ENCODE results near the gene YARS1. TPM values are rescaled to one million over a fixed set of nuclear protein-coding genes. Genes with fewer than 3 reads are reported as not detected.

Gene YARS1
- total and polyA plus RNA-seq, 3 experiments from 2014 or later: 131 to 219 (median 205) TPM

- Histone ChIP-seq H3K36me3 (ENCODE audit: insufficient read depth, low read length) (no peaks in the 10 kb centered on the region), H3K4me3 (ENCODE audit: low read length) (no peak overlapping the region), H3K9me3 (ENCODE audit: low read length) (no peaks in the 10 kb centered on the region), H3K4me1 (ENCODE audit: insufficient read depth, low read length) (peaks cover 11% of the 10 kb centered on the region), H3K27me3 (ENCODE audit: insufficient read depth, low read length, poor library complexity, severe bottlenecking) (no peaks in the 10 kb centered on the region), H3K27ac (ENCODE audit: low read depth, low read length) (no peak overlapping the region)
- H3K4me3 Mint-ChIP-seq: no peak overlapping the region
- H3K9me3 Mint-ChIP-seq: no peaks in the 10 kb centered on the region
- CTCF ChIA-PET: interaction anchor here (0.6 to 4.8 kb wide), 3 partner anchors 16 to 39 kb away, joined by 3 to 23 read pairs (median 4); no protein-coding TSS in a partner anchor
- H3K4me1 Mint-ChIP-seq: peaks cover 13 to 21% (median 17%) of the 10 kb centered on the region in 3 donors
- peak overlapping the region in 1 of 8 donors; percentile 68 for H3K27ac Mint-ChIP-seq
- H3K36me3 Mint-ChIP-seq: no peaks in the 10 kb centered on the region
- peaks cover 2 to 3% of the 10 kb centered on the region in 2 donors for H3K27me3 Mint-ChIP-seq
- no peak for DNase-seq
- POLR2A ChIA-PET: no interaction called here
These were observed 87.7 kb downstream of the YARS1 start for GRCh38 chr1:32729254-32730046.

- H3K27ac Mint-ChIP-seq: no peak overlapping the region
- POLR2A ChIA-PET: interaction anchor here (0.6 kb wide), 1 partner anchor 11 kb away, joined by 9 read pairs; no protein-coding TSS in a partner anchor
- Histone ChIP-seq H3K9me3 (ENCODE audit: low read length) (no peaks in the 10 kb centered on the region), H3K4me1 (ENCODE audit: insufficient read depth, low read length) (peaks cover 11% of the 10 kb centered on the region), H3K27ac (ENCODE audit: low read depth, low read length) (no peak overlapping the region), H3K4me3 (ENCODE audit: low read length) (no peak overlapping the region), H3K36me3 (ENCODE audit: insufficient read depth, low read length) (no peaks in the 10 kb centered on the region), H3K27me3 (ENCODE audit: insufficient read depth, low read length, poor library complexity, severe bottlenecking) (no peaks in the 10 kb centered on the region)
- no peak for DNase-seq
- H3K27me3 Mint-ChIP-seq: peaks cover 0 to 4% of the 10 kb centered on the region in 2 donors
- CTCF ChIA-PET: interaction anchor here (0.6 to 4.8 kb wide), 3 partner anchors 16 to 39 kb away, joined by 3 to 23 read pairs (median 4); no protein-coding TSS in a partner anchor
- H3K36me3 Mint-ChIP-seq: no peaks in the 10 kb centered on the region
- no peak overlapping the region for H3K4me3 Mint-ChIP-seq
- no peaks in the 10 kb centered on the region for H3K9me3 Mint-ChIP-seq
- peaks cover 13 to 21% (median 17%) of the 10 kb centered on the region in 3 donors for H3K4me1 Mint-ChIP-seq
These were observed 88.6 kb downstream of the YARS1 start for GRCh38 chr1:32728413-32729077.

- no peaks in the 10 kb centered on the region for H3K9me3 ChIP-seq (ENCODE audit: low read length)
These were observed 89.3 kb downstream of the YARS1 start for GRCh38 chr1:32727876-32728275.

GRCh38 chr1:32725615-32725982 lies 91.6 kb downstream of the YARS1 start:
- no peaks in the 10 kb centered on the region for H3K9me3 Mint-ChIP-seq
- POLR2A ChIA-PET: no interaction called here
- H3K27ac Mint-ChIP-seq: peak overlapping the region in 1 of 8 donors; percentile 29
- peaks cover 7 to 10% (median 8%) of the 10 kb centered on the region in 3 donors for H3K4me1 Mint-ChIP-seq
- no peaks in the 10 kb centered on the region for H3K9me3 ChIP-seq (ENCODE audit: low read length)
- peaks cover 7 to 19% of the 10 kb centered on the region in 2 donors for H3K27me3 Mint-ChIP-seq
- H3K4me3 Mint-ChIP-seq: no peak overlapping the region
- H3K4me1 ChIP-seq (ENCODE audit: insufficient read depth, low read length): peaks cover 11% of the 10 kb centered on the region
- H3K4me3 ChIP-seq (ENCODE audit: low read length): no peak overlapping the region
- no peaks in the 10 kb centered on the region for H3K36me3 ChIP-seq (ENCODE audit: insufficient read depth, low read length)
- H3K27ac ChIP-seq (ENCODE audit: low read depth, low read length): peak overlapping the region; percentile 57
- CTCF ChIA-PET: interaction anchor here (4.8 kb wide), 1 partner anchor 13 kb away, joined by 23 read pairs; no protein-coding TSS in a partner anchor
- H3K36me3 Mint-ChIP-seq: no peaks in the 10 kb centered on the region
- DNase-seq: no peak
- no peaks in the 10 kb centered on the region for H3K27me3 ChIP-seq (ENCODE audit: insufficient read depth, low read length, poor library complexity, severe bottlenecking)

More at GRCh38 chr1:32727876-32728275, 89.3 kb downstream of the YARS1 start:
- no peaks in the 10 kb centered on the region for H3K36me3 ChIP-seq (ENCODE audit: insufficient read depth, low read length)
- no peak overlapping the region for H3K4me3 ChIP-seq (ENCODE audit: low read length)
- POLR2A ChIA-PET: interaction anchor here (0.6 kb wide), 1 partner anchor 12 kb away, joined by 9 read pairs; no protein-coding TSS in a partner anchor
- no peaks in the 10 kb centered on the region for H3K27me3 ChIP-seq (ENCODE audit: insufficient read depth, low read length, poor library complexity, severe bottlenecking)
- H3K4me1 Mint-ChIP-seq: peaks cover 13 to 21% (median 17%) of the 10 kb centered on the region in 3 donors
- no peaks in the 10 kb centered on the region for H3K9me3 Mint-ChIP-seq
- H3K27ac Mint-ChIP-seq: no peak overlapping the region
- peaks cover 11% of the 10 kb centered on the region for H3K4me1 ChIP-seq (ENCODE audit: insufficient read depth, low read length)
- H3K27ac ChIP-seq (ENCODE audit: low read depth, low read length): no peak overlapping the region
- peaks cover 0 to 6% of the 10 kb centered on the region in 2 donors for H3K27me3 Mint-ChIP-seq
- H3K36me3 Mint-ChIP-seq: no peaks in the 10 kb centered on the region
- no peak for DNase-seq
- no peak overlapping the region for H3K4me3 Mint-ChIP-seq
- CTCF ChIA-PET: interaction anchor here (4.8 kb wide), 1 partner anchor 15 kb away, joined by 23 read pairs; no protein-coding TSS in a partner anchor

Other genes with a start within 250 kb of the YARS1 start
- 10 to 100 TPM; 79.4 to 79.9 TPM for gene ZBTB8OS, start 166.8 kb downstream of the YARS1 start, total RNA-seq
- 76.7 TPM for gene ZBTB8OS, start 166.8 kb downstream of the YARS1 start, polyA plus RNA-seq
- gene RBBP4, start 166.2 kb downstream of the YARS1 start, total RNA-seq: 100 to 1,000 TPM; 289 to 301 TPM
- gene RBBP4, start 166.2 kb downstream of the YARS1 start, polyA plus RNA-seq: 241 TPM
- not detected for gene SYNC, start 114.6 kb downstream of the YARS1 start, total RNA-seq
- gene SYNC, start 114.6 kb downstream of the YARS1 start, polyA plus RNA-seq: not detected
- 10 to 100 TPM; 28.6 to 30.6 TPM for gene S100PBP, start 295 bp upstream of the YARS1 start, total RNA-seq
- 17.3 TPM for gene S100PBP, start 295 bp upstream of the YARS1 start, polyA plus RNA-seq
- gene FNDC5, start 53.6 kb upstream of the YARS1 start, total RNA-seq: not detected
- 0.77 TPM for gene FNDC5, start 53.6 kb upstream of the YARS1 start, polyA plus RNA-seq
- gene HPCA, start 69.1 kb upstream of the YARS1 start, total RNA-seq: not detected
- gene HPCA, start 69.1 kb upstream of the YARS1 start, polyA plus RNA-seq: not detected
- gene TMEM54, start 84.0 kb upstream of the YARS1 start, total RNA-seq: 1 to 10 TPM; 2.5 to 2.6 TPM
- gene TMEM54, start 84.0 kb upstream of the YARS1 start, polyA plus RNA-seq: not detected
- 10 to 100 TPM; 39.6 to 39.9 TPM for gene RNF19B, start 147.5 kb upstream of the YARS1 start, total RNA-seq
- gene RNF19B, start 147.5 kb upstream of the YARS1 start, polyA plus RNA-seq: 4.3 TPM
- gene AK2, start 219.5 kb upstream of the YARS1 start, total RNA-seq: 100 to 1,000 TPM; 288 to 305 TPM
- gene AK2, start 219.5 kb upstream of the YARS1 start, polyA plus RNA-seq: 110 TPM

All from CD8-positive, alpha-beta memory T cell (primary cell).